H1 (cell line): ENCODE measurements around the gene ABHD12. TPM values are rescaled to one million over a fixed set of nuclear protein-coding genes. Genes with fewer than 3 reads are reported as not detected.

Experiments
- ASH2L ChIP-seq: fragments of 200-600, 300-600 bp; sonication (generic); IDR thresholded peaks from one replicate; pipeline ENCODE4 v1.7.1; 2017; ENCODE audit warnings: low read length
- CEBPB ChIP-seq: IDR thresholded peaks from 2 replicates; pipeline ENCODE4 v1.6.1; 2012; ENCODE audit warnings: low read depth, low read length
- FOSL1 ChIP-seq: IDR thresholded peaks from 2 replicates; pipeline ENCODE4 v1.6.1; 2011; ENCODE audit warnings: mild to moderate bottlenecking, low read depth, low read length, moderate library complexity; ENCODE audit not compliant: insufficient read depth
- GTF2F1 ChIP-seq: IDR thresholded peaks from 2 replicates; pipeline ENCODE4 v1.6.1; 2012; ENCODE audit warnings: low read depth, low read length, improper control_type of control experiment, borderline replicate concordance
- HDAC2 ChIP-seq, 2 experiments: fragments of 300-600 bp in 1 of 2; sonication (generic) in 1 of 2; IDR thresholded peaks; 2 replicates each; pipeline ENCODE4 v1.6.1; 2011 to 2012; ENCODE audit warnings: low read depth in 2 of 2, low read length in 2 of 2, mild to moderate bottlenecking in 2 of 2, moderate library complexity in 2 of 2, borderline replicate concordance in 1 of 2, inconsistent platforms in 1 of 2
- SP4 ChIP-seq: IDR thresholded peaks from 2 replicates; pipeline ENCODE4 v1.6.1; 2012; ENCODE audit warnings: low read length, inconsistent platforms
- ZNF274 ChIP-seq: IDR thresholded peaks from 2 replicates; pipeline ENCODE4 v1.7.0; 2012; ENCODE audit warnings: low read length, borderline replicate concordance; ENCODE audit errors: extremely low read depth
- polyA plus RNA-seq, 7 experiments: library from polyadenylated mRNA; depleted of rRNA in 3 of 7; stranded (reverse) in 5 of 7; unstranded in 2 of 7; fragments of >200 nt in 5 of 7; fragments of 200-250 nt in 2 of 7; gene quantifications; 1 replicate in 5 of 7; 2 replicates in 1 of 7; 4 replicates in 1 of 7; pipeline versions ENCODE4 v1.2.1 to v1.2.3, GENCODE V29; 2011 to 2013; ENCODE audit warnings: missing spikeins in 2 of 7, mixed read lengths in 2 of 7
- total RNA-seq: library from RNA; stranded (reverse); fragmentation: NEBNext Ultra II Directional; extraction: Animal tissue kit (Norgen Biotek cat#: 25700); gene quantifications from 2 replicates; pipeline ENCODE4 v1.2.1, GENCODE V29; 2021
- TF ChIP-seq, protein P1 (sequence below): fragments of 300-600 bp; sonication (generic); IDR thresholded peaks from 2 replicates; pipeline ENCODE4 v1.7.1; 2012; ENCODE audit warnings: low read length, moderate library complexity, mild to moderate bottlenecking, inconsistent platforms; ENCODE audit not compliant: insufficient replicate concordance

The ABHD12 gene
- total and polyA plus RNA-seq, 2 of the 8 experiments (the other 6 are each of a cell fraction or from before 2014, with no cell fraction given), result 31.3 to 59.5 TPM

GRCh38 chr20:25397096-25397495 is 6.5 kb upstream of the ABHD12 start (continued):
- TF ChIP-seq, protein P1, sequence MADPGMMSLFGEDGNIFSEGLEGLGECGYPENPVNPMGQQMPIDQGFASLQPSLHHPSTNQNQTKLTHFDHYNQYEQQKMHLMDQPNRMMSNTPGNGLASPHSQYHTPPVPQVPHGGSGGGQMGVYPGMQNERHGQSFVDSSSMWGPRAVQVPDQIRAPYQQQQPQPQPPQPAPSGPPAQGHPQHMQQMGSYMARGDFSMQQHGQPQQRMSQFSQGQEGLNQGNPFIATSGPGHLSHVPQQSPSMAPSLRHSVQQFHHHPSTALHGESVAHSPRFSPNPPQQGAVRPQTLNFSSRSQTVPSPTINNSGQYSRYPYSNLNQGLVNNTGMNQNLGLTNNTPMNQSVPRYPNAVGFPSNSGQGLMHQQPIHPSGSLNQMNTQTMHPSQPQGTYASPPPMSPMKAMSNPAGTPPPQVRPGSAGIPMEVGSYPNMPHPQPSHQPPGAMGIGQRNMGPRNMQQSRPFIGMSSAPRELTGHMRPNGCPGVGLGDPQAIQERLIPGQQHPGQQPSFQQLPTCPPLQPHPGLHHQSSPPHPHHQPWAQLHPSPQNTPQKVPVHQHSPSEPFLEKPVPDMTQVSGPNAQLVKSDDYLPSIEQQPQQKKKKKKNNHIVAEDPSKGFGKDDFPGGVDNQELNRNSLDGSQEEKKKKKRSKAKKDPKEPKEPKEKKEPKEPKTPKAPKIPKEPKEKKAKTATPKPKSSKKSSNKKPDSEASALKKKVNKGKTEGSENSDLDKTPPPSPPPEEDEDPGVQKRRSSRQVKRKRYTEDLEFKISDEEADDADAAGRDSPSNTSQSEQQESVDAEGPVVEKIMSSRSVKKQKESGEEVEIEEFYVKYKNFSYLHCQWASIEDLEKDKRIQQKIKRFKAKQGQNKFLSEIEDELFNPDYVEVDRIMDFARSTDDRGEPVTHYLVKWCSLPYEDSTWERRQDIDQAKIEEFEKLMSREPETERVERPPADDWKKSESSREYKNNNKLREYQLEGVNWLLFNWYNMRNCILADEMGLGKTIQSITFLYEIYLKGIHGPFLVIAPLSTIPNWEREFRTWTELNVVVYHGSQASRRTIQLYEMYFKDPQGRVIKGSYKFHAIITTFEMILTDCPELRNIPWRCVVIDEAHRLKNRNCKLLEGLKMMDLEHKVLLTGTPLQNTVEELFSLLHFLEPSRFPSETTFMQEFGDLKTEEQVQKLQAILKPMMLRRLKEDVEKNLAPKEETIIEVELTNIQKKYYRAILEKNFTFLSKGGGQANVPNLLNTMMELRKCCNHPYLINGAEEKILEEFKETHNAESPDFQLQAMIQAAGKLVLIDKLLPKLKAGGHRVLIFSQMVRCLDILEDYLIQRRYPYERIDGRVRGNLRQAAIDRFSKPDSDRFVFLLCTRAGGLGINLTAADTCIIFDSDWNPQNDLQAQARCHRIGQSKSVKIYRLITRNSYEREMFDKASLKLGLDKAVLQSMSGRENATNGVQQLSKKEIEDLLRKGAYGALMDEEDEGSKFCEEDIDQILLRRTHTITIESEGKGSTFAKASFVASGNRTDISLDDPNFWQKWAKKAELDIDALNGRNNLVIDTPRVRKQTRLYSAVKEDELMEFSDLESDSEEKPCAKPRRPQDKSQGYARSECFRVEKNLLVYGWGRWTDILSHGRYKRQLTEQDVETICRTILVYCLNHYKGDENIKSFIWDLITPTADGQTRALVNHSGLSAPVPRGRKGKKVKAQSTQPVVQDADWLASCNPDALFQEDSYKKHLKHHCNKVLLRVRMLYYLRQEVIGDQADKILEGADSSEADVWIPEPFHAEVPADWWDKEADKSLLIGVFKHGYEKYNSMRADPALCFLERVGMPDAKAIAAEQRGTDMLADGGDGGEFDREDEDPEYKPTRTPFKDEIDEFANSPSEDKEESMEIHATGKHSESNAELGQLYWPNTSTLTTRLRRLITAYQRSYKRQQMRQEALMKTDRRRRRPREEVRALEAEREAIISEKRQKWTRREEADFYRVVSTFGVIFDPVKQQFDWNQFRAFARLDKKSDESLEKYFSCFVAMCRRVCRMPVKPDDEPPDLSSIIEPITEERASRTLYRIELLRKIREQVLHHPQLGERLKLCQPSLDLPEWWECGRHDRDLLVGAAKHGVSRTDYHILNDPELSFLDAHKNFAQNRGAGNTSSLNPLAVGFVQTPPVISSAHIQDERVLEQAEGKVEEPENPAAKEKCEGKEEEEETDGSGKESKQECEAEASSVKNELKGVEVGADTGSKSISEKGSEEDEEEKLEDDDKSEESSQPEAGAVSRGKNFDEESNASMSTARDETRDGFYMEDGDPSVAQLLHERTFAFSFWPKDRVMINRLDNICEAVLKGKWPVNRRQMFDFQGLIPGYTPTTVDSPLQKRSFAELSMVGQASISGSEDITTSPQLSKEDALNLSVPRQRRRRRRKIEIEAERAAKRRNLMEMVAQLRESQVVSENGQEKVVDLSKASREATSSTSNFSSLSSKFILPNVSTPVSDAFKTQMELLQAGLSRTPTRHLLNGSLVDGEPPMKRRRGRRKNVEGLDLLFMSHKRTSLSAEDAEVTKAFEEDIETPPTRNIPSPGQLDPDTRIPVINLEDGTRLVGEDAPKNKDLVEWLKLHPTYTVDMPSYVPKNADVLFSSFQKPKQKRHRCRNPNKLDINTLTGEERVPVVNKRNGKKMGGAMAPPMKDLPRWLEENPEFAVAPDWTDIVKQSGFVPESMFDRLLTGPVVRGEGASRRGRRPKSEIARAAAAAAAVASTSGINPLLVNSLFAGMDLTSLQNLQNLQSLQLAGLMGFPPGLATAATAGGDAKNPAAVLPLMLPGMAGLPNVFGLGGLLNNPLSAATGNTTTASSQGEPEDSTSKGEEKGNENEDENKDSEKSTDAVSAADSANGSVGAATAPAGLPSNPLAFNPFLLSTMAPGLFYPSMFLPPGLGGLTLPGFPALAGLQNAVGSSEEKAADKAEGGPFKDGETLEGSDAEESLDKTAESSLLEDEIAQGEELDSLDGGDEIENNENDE, result no peak
- TF ChIP-seq CEBPB (no peak), SP4 (no peak), GTF2F1 (no peak), ZNF274 (no peak), FOSL1 (no peak), ASH2L (no peak), HDAC2 (IDR thresholded peaks at IDR 0.05; ENCODE audit: borderline replicate concordance in 1 of 2, low read depth in 2 of 2, low read length in 2 of 2) (no peak)
